WTC11 (cell line): ENCODE data around the gene TBL1X. TPM values are rescaled to one million over a fixed set of nuclear protein-coding genes. Genes with fewer than 3 reads are reported as not detected.

Experiments
- ATAC-seq: fragments of 200-7000 bp; cut with Tn5 transposase; 2 replicates; pipeline ENCODE4 v1.10.0; 2021; ENCODE audit warnings: mild to moderate bottlenecking, moderate library complexity
- CTCF ChIA-PET: fragments of 300-600 bp; sonication (Branson Sonifier 250); formaldehyde crosslinking; loops from one replicate; lab custom pipeline; 2021; ENCODE audit warnings: antibody characterized with exemption; lab: Charles Lee
- POLR2A ChIA-PET: fragments of 350-600 bp; sonication (Branson Sonifier 250); formaldehyde crosslinking; loops from one replicate; lab custom pipeline; 2021; ENCODE audit warnings: antibody characterized with exemption; lab: Charles Lee
- DNase-seq: peaks from one replicate; pipeline ENCODE4 v3.0.0; 2021; ENCODE audit warnings: low spot score
- H3K27ac Mint-ChIP-seq: 2 replicates; pipeline ENCODE4 v1.8.0; 2021; ENCODE audit warnings: mixed read lengths
- H3K27me3 Mint-ChIP-seq: 2 replicates; pipeline ENCODE4 v1.8.0; 2021; ENCODE audit warnings: low read depth, mild to moderate bottlenecking, moderate library complexity, mixed read lengths
- H3K36me3 Mint-ChIP-seq: 2 replicates; pipeline ENCODE4 v1.8.0; 2021; ENCODE audit warnings: mixed read lengths
- H3K4me1 Mint-ChIP-seq: 2 replicates; pipeline ENCODE4 v1.8.0; 2022; ENCODE audit warnings: mixed read lengths
- H3K4me3 Mint-ChIP-seq: 2 replicates; pipeline ENCODE4 v1.8.0; 2021; ENCODE audit warnings: mild to moderate bottlenecking, moderate library complexity, mixed read lengths
- H3K9me3 Mint-ChIP-seq: 2 replicates; pipeline ENCODE4 v1.8.0; 2021; ENCODE audit warnings: mixed read lengths
- ATF1 ChIP-seq: sonication (generic); formaldehyde crosslinking; IDR thresholded peaks from 2 replicates; pipeline ENCODE4 v1.8.1; 2023; ENCODE audit warnings: mild to moderate bottlenecking, moderate library complexity, missing genetic modification reagents
- EMX1 ChIP-seq: fragments of 250-450 bp; sonication (Bioruptor Pico); IDR thresholded peaks from 2 replicates; pipeline ENCODE4 v1.8.0; 2021; ENCODE audit warnings: mild to moderate bottlenecking
- FOXK1 ChIP-seq: sonication (generic); formaldehyde crosslinking; IDR thresholded peaks from 2 replicates; pipeline ENCODE4 v1.8.0; 2022; ENCODE audit warnings: mild to moderate bottlenecking, moderate library complexity, missing genetic modification reagents
- HMGXB4 ChIP-seq: sonication (generic); formaldehyde crosslinking; IDR thresholded peaks from 2 replicates; pipeline ENCODE4 v1.8.1; 2023; ENCODE audit warnings: mild to moderate bottlenecking, moderate library complexity, missing genetic modification reagents
- NFE2L1 ChIP-seq: sonication (generic); formaldehyde crosslinking; IDR thresholded peaks from 2 replicates; pipeline ENCODE4 v1.8.1; 2023; ENCODE audit warnings: missing genetic modification reagents
- NFYB ChIP-seq: sonication (generic); formaldehyde crosslinking; conservative IDR thresholded peaks from 2 replicates; pipeline ENCODE4 v1.8.0; 2022; ENCODE audit warnings: low read depth, missing genetic modification reagents
- TP53 ChIP-seq: sonication (generic); formaldehyde crosslinking; IDR thresholded peaks from 2 replicates; pipeline ENCODE4 v1.8.1; 2023; ENCODE audit warnings: mild to moderate bottlenecking, missing genetic modification reagents
- ZNF121 ChIP-seq: sonication (generic); formaldehyde crosslinking; IDR thresholded peaks from 2 replicates; pipeline ENCODE4 v1.8.0; 2023; ENCODE audit warnings: missing genetic modification reagents
- ZNF138 ChIP-seq: sonication (generic); formaldehyde crosslinking; conservative IDR thresholded peaks from 2 replicates; pipeline ENCODE4 v1.8.1; 2022; ENCODE audit warnings: mild to moderate bottlenecking, moderate library complexity, missing genetic modification reagents
- ZNF671 ChIP-seq: fragments of 250-450 bp; sonication (Bioruptor Pico); IDR thresholded peaks from 2 replicates; pipeline ENCODE4 v1.8.0; 2021; ENCODE audit warnings: mild to moderate bottlenecking
- total RNA-seq: library from RNA; stranded (reverse); gene quantifications from 3 replicates; pipeline ENCODE4 v1.2.3, GENCODE V29; 2021
- TF ChIP-seq, protein P1 (sequence below): sonication (generic); formaldehyde crosslinking; IDR thresholded peaks from 2 replicates; pipeline ENCODE4 v1.8.0; 2023; ENCODE audit warnings: missing genetic modification reagents, mild to moderate bottlenecking, borderline replicate concordance
- TF ChIP-seq, protein P2 (sequence below): fragments of 250-450 bp; sonication (Bioruptor Pico); IDR thresholded peaks from 2 replicates; pipeline ENCODE4 v2.1.2; 2022; ENCODE audit warnings: mild to moderate bottlenecking, moderate library complexity
- TF ChIP-seq, protein P3 (sequence below): sonication (generic); formaldehyde crosslinking; IDR thresholded peaks from 2 replicates; pipeline ENCODE4 v1.8.0; 2023; ENCODE audit warnings: mild to moderate bottlenecking, missing genetic modification reagents
- TF ChIP-seq, protein P4 (sequence below): fragments of 250-450 bp; sonication (Bioruptor Pico); IDR thresholded peaks from 2 replicates; pipeline ENCODE4 v1.9.0; 2021; ENCODE audit warnings: mild to moderate bottlenecking, borderline replicate concordance

Gene TBL1X
- total RNA-seq, 1 experiment from 2014 or later: 27.7 TPM

DNA sequence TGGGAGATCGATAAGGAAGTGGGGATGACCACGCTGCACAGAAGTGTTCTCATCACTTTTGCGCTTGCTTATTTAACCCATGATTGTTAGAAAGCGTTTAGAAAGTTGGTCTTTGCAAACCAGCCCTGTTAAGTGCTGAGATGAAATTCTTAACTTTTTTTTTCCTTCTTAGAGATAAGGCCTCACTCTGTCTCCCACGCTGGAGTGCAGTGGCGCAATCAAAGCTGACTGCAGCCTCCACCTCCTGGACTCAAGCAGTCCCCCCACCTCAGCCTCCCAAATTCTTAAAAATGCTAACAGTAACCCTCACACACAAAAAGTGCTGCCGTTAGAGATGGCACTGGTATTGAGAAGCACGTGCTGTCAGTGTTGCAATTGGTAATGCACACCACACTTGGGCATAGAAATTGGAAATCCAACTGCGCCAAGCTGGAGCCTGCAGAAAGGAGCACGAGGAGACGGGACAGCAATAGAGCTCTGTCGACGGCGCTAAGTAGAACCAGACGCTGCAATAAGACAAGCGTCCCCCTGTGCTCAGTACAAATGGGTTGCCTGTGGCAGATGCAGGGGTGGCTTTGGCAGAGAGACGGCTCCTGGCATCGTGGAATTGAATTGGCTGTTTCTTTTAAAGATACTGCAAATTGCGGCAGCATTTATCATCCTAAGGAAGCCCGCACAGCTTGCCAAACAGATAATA, 113.4 kb downstream of the TBL1X start:
- H3K4me3 Mint-ChIP-seq: no peak overlapping the region
- DNase-seq (no peak), ATAC-seq (no peak)
- TF ChIP-seq ZNF121 (CRISPR knock-in tag) (no peak), NFYB (CRISPR knock-in tag) (no peak), ZNF138 (CRISPR knock-in tag) (no peak), EMX1 (CRISPR knock-in tag) (no peak), FOXK1 (no peak), HMGXB4 (no peak), ZNF671 (CRISPR knock-in tag) (no peak)
- TF ChIP-seq, protein P1, sequence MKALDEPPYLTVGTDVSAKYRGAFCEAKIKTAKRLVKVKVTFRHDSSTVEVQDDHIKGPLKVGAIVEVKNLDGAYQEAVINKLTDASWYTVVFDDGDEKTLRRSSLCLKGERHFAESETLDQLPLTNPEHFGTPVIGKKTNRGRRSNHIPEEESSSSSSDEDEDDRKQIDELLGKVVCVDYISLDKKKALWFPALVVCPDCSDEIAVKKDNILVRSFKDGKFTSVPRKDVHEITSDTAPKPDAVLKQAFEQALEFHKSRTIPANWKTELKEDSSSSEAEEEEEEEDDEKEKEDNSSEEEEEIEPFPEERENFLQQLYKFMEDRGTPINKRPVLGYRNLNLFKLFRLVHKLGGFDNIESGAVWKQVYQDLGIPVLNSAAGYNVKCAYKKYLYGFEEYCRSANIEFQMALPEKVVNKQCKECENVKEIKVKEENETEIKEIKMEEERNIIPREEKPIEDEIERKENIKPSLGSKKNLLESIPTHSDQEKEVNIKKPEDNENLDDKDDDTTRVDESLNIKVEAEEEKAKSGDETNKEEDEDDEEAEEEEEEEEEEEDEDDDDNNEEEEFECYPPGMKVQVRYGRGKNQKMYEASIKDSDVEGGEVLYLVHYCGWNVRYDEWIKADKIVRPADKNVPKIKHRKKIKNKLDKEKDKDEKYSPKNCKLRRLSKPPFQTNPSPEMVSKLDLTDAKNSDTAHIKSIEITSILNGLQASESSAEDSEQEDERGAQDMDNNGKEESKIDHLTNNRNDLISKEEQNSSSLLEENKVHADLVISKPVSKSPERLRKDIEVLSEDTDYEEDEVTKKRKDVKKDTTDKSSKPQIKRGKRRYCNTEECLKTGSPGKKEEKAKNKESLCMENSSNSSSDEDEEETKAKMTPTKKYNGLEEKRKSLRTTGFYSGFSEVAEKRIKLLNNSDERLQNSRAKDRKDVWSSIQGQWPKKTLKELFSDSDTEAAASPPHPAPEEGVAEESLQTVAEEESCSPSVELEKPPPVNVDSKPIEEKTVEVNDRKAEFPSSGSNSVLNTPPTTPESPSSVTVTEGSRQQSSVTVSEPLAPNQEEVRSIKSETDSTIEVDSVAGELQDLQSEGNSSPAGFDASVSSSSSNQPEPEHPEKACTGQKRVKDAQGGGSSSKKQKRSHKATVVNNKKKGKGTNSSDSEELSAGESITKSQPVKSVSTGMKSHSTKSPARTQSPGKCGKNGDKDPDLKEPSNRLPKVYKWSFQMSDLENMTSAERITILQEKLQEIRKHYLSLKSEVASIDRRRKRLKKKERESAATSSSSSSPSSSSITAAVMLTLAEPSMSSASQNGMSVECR: no peak
- TF ChIP-seq, protein P2, sequence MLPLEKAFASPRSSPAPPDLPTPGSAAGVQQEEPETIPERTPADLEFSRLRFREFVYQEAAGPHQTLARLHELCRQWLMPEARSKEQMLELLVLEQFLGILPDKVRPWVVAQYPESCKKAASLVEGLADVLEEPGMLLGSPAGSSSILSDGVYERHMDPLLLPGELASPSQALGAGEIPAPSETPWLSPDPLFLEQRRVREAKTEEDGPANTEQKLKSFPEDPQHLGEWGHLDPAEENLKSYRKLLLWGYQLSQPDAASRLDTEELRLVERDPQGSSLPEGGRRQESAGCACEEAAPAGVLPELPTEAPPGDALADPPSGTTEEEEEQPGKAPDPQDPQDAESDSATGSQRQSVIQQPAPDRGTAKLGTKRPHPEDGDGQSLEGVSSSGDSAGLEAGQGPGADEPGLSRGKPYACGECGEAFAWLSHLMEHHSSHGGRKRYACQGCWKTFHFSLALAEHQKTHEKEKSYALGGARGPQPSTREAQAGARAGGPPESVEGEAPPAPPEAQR: no peak
- TF ChIP-seq, all 79 proteins: peak for 0
- peaks cover 52% of the 10 kb centered on the region for H3K4me1 Mint-ChIP-seq
- CTCF ChIA-PET: interaction anchor here (1.3 kb wide), 1 partner anchor 9 kb away, joined by 3 read pairs; no protein-coding TSS in a partner anchor
- H3K27me3 Mint-ChIP-seq: no peaks in the 10 kb centered on the region
- H3K36me3 Mint-ChIP-seq: no peaks in the 10 kb centered on the region
- H3K27ac Mint-ChIP-seq: no peak overlapping the region
- POLR2A ChIA-PET: no interaction called here
- H3K9me3 Mint-ChIP-seq: no peaks in the 10 kb centered on the region

DNA sequence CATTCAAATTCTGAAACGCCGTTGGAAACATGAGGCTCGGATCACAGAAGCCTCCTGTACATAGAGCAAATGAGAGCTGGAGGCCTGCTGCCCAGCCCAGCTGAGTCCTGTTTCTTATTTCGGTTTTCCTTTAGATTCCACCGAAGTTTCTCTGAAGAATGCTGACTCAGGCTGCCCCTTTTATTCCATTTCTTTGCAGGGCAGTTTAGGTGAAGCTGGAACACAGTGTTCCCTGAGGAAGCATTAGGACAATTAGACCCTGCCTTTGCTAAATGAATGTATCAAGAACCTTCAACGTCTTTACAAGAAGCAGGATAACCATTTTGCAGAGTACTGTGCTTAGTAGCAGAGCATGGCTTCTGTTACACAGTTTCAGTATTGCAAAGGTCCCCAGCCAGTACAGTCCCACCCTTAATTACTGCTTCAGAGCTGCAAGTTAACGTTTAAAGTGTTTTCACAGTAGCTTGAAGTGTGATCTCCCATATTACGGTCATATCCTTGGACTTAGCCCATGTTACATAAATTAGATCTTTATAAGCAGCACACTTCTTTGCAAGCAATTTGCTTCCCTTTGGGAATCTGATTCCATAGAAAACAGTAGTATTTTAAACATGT, 117.0 kb downstream of the TBL1X start:
- no peaks in the 10 kb centered on the region for H3K9me3 Mint-ChIP-seq
- no peaks in the 10 kb centered on the region for H3K36me3 Mint-ChIP-seq
- DNase-seq (no peak), ATAC-seq (no peak)
- ChIA-PET CTCF (no interaction called here), POLR2A (interaction anchor here (0.5 kb wide), 1 partner anchor 17 kb away, joined by 3 read pairs; no protein-coding TSS in a partner anchor)
- H3K27ac Mint-ChIP-seq: no peak overlapping the region
- peaks cover 64% of the 10 kb centered on the region for H3K4me1 Mint-ChIP-seq
- no peaks in the 10 kb centered on the region for H3K27me3 Mint-ChIP-seq
- no peak overlapping the region for H3K4me3 Mint-ChIP-seq
- TF ChIP-seq, protein P3, sequence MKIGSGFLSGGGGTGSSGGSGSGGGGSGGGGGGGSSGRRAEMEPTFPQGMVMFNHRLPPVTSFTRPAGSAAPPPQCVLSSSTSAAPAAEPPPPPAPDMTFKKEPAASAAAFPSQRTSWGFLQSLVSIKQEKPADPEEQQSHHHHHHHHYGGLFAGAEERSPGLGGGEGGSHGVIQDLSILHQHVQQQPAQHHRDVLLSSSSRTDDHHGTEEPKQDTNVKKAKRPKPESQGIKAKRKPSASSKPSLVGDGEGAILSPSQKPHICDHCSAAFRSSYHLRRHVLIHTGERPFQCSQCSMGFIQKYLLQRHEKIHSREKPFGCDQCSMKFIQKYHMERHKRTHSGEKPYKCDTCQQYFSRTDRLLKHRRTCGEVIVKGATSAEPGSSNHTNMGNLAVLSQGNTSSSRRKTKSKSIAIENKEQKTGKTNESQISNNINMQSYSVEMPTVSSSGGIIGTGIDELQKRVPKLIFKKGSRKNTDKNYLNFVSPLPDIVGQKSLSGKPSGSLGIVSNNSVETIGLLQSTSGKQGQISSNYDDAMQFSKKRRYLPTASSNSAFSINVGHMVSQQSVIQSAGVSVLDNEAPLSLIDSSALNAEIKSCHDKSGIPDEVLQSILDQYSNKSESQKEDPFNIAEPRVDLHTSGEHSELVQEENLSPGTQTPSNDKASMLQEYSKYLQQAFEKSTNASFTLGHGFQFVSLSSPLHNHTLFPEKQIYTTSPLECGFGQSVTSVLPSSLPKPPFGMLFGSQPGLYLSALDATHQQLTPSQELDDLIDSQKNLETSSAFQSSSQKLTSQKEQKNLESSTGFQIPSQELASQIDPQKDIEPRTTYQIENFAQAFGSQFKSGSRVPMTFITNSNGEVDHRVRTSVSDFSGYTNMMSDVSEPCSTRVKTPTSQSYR (CRISPR knock-in tag): no peak
- TF ChIP-seq TP53 (no peak), NFE2L1 (no peak), ZNF138 (CRISPR knock-in tag) (no peak), ATF1 (CRISPR knock-in tag) (no peak)
- TF ChIP-seq, protein P4, sequence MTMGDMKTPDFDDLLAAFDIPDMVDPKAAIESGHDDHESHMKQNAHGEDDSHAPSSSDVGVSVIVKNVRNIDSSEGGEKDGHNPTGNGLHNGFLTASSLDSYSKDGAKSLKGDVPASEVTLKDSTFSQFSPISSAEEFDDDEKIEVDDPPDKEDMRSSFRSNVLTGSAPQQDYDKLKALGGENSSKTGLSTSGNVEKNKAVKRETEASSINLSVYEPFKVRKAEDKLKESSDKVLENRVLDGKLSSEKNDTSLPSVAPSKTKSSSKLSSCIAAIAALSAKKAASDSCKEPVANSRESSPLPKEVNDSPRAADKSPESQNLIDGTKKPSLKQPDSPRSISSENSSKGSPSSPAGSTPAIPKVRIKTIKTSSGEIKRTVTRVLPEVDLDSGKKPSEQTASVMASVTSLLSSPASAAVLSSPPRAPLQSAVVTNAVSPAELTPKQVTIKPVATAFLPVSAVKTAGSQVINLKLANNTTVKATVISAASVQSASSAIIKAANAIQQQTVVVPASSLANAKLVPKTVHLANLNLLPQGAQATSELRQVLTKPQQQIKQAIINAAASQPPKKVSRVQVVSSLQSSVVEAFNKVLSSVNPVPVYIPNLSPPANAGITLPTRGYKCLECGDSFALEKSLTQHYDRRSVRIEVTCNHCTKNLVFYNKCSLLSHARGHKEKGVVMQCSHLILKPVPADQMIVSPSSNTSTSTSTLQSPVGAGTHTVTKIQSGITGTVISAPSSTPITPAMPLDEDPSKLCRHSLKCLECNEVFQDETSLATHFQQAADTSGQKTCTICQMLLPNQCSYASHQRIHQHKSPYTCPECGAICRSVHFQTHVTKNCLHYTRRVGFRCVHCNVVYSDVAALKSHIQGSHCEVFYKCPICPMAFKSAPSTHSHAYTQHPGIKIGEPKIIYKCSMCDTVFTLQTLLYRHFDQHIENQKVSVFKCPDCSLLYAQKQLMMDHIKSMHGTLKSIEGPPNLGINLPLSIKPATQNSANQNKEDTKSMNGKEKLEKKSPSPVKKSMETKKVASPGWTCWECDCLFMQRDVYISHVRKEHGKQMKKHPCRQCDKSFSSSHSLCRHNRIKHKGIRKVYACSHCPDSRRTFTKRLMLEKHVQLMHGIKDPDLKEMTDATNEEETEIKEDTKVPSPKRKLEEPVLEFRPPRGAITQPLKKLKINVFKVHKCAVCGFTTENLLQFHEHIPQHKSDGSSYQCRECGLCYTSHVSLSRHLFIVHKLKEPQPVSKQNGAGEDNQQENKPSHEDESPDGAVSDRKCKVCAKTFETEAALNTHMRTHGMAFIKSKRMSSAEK (CRISPR knock-in tag): no peak
- TF ChIP-seq, protein P1: no peak
